ENCODE data around the gene DACT2. TPM values are rescaled to one million over a fixed set of nuclear protein-coding genes. Genes with fewer than 3 reads are reported as not detected.
"Not testable (repeated sequence)": the region's sequence is repeated elsewhere in the genome, so short reads cannot be mapped to it uniquely, and the experiment has no call there.

DACT2 gene
- total RNA-seq, 2 experiments from 2014 or later, result 0.10 TPM; not detected in 1

- no peak for DNase-seq
- H3K4me1 Mint-ChIP-seq, result no peaks in the 10 kb centered on the region
- no peak overlapping the region for H3K4me3 Mint-ChIP-seq
- no peak overlapping the region for H3K27ac Mint-ChIP-seq
- no peaks in the 10 kb centered on the region for H3K36me3 Mint-ChIP-seq (ENCODE audit: low read depth)
- ChIA-PET CTCF (interaction anchor here (0.8 kb wide), 1 partner anchor 9 kb away, joined by 3 read pairs; no protein-coding TSS in a partner anchor), POLR2A (no interaction called here)
- H3K27me3 Mint-ChIP-seq, result peaks cover 2% of the 10 kb centered on the region
- H3K9me3 Mint-ChIP-seq, result no peaks in the 10 kb centered on the region
Measured at GRCh38 chr6:168300975-168301647, 18.5 kb downstream of the DACT2 start.

DNA sequence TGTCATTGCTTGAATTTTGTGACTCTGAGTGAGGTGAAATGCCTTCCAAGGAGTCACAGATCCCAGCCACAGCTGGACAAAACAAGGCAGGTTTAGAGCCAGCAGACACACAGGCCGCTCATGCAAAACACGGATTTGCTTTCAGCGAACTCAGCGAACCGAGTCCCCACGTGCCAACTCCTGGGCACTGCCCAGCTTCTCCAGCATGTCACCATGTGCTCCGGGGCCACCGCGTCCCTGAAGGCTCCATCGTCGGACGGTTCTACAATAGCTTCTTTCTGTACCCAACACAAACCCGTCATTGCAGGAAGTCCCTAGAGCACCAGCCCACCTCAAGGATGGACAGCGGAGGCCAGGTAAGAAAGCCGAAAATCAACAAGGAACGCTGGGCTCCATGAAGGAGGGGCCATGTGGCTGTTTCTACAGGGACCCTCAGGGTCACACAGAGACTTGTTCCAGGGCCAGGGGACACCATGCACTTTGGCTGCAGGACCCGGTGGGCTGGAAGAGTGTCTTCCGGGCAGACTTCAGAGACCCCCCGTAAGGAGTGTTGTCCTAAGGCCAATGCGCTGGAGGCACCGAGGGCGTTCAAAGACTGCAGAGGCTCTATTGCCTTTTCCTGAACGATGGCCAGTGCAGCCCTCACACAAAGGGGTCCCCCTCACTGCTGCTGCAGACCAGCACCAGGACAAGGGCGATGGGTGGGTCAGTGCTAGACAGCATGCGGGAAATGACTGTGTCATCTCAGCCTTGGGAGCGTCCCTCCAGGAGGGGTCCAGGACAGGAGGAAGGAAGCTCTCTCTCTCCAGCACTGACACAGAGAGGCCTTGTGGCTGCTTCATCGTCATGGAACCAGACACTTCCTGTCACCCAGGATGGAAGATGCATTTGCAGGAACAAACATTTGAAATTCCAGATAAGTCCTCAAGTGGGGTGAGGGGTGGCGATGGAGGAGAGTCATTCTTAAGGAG lies 19.8 kb downstream of the DACT2 start:
- CTCF ChIA-PET, result interaction anchor here (1.4 kb wide), 1 partner anchor 12 kb away, joined by 3 read pairs; no protein-coding TSS in a partner anchor
- no peak overlapping the region for H3K27ac Mint-ChIP-seq
- H3K36me3 Mint-ChIP-seq (ENCODE audit: low read depth), result no peaks in the 10 kb centered on the region
- no peak for DNase-seq
- peaks cover 2% of the 10 kb centered on the region for H3K27me3 Mint-ChIP-seq
- H3K9me3 Mint-ChIP-seq, result no peaks in the 10 kb centered on the region
- H3K4me1 Mint-ChIP-seq, result no peaks in the 10 kb centered on the region
- H3K4me3 Mint-ChIP-seq, result no peak overlapping the region
- POLR2A ChIA-PET, result no interaction called here

DNA sequence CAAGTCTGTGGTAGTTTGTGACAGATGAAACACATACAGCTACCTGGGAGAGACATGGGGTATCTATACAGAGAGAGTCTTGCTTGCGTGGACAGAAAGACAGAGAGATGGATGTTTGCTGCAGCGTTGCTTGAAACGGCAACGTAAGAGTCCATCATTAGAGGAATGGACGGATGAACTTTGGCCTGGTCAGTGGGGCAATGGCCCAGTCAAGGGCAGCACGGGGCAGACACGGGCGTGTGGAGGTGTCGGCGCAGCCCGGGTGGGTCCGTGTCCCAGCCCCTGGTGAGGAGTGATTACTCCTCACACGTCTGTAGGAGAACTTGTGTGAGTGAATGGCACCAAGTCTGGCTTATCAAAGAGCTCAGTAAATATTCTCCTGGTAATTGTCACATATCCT lies 21.9 kb downstream of the DACT2 start:
- CTCF ChIA-PET, result no interaction called here
- H3K4me1 Mint-ChIP-seq, result no peaks in the 10 kb centered on the region
- H3K27me3 Mint-ChIP-seq, result peaks cover 2% of the 10 kb centered on the region
- H3K36me3 Mint-ChIP-seq (ENCODE audit: low read depth), result no peaks in the 10 kb centered on the region
- POLR2A ChIA-PET, result no interaction called here
- H3K27ac Mint-ChIP-seq, result no peak overlapping the region
- DNase-seq, result no peak
- H3K4me3 Mint-ChIP-seq, result no peak overlapping the region
- H3K9me3 Mint-ChIP-seq, result no peaks in the 10 kb centered on the region

GRCh38 chr6:168294901-168295300 lies 24.7 kb downstream of the DACT2 start:
- Mint-ChIP-seq H3K27me3 (no peaks in the 10 kb centered on the region), H3K4me1 (no peaks in the 10 kb centered on the region), H3K9me3 (no peaks in the 10 kb centered on the region), H3K27ac (no peak overlapping the region), H3K4me3 (no peak overlapping the region), H3K36me3 (ENCODE audit: low read depth) (no peaks in the 10 kb centered on the region)
- CTCF ChIA-PET, result no interaction called here
- POLR2A ChIA-PET, result no interaction called here
- no peak for DNase-seq

DNA sequence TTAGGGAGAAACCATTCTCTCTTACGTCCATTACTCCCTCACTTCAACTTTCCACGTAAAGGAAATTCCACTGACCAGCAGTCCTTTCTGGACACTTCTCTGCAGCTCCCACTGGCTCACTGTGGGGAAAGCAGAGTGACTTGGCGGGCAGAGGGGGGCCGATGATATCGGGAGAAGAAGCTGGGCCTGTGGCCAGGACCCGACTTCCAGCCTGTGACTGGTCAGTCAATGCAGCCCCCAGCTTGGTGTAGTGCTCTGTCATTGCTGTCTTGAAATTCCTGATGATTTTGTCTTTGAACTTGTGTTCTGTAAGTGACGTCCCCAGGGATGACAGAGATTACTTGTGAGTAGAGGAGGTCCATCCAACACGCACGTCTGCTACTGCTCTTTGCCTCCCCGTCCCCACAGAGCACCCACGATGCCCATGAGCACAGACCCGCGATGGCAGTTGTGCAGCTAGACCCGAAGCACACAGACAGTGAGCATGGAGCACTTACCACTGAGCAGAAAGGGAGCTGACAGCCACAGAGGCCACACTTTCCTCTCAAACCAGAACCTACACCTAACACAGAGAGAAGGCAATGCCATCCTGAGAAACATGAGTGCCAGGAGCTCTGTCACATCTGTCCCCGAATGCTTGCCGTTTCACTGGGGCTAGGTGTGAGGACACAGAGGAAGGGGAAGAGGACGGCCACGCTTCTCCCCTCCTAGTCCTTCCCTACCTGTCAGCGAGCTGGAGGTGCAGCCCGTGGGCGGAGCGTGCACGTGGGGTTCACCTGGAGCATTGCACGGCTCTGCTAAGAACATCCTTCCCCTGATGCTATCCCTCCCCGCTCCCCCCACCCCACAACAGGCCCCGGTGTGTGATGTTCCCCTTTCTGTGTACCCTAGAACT lies 25.7 kb downstream of the DACT2 start:
- Mint-ChIP-seq H3K4me3 (no peak overlapping the region), H3K27me3 (no peaks in the 10 kb centered on the region), H3K9me3 (no peaks in the 10 kb centered on the region), H3K4me1 (no peaks in the 10 kb centered on the region), H3K36me3 (ENCODE audit: low read depth) (no peaks in the 10 kb centered on the region), H3K27ac (no peak overlapping the region)
- DNase-seq, result no peak
- POLR2A ChIA-PET, result no interaction called here
- CTCF ChIA-PET, result no interaction called here

DNA sequence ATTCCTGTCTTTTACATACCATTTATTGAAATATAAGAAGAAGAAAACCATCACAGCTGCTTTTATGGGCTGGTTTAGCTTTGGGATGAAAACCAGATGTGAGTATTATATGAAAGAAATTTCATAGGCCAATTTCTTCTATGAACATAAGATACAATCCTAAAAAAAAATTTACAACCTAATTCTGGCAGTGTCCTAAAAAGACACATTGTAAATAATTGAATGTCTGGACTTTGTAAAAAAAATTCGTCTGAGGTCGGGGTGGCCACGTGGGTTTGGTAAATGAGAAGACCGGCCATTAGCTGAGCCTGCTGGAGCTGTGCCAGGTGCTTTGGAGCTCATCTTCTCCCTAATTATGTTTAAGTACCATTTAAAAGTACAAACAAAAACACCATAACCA lies 26.8 kb downstream of the DACT2 start:
- DNase-seq, result no peak
- CTCF ChIA-PET, result interaction anchor here (1.0 kb wide), 1 partner anchor 9 kb away, joined by 3 read pairs; no protein-coding TSS in a partner anchor
- H3K9me3 Mint-ChIP-seq, result no peaks in the 10 kb centered on the region
- H3K4me1 Mint-ChIP-seq, result peaks cover 3% of the 10 kb centered on the region
- POLR2A ChIA-PET, result no interaction called here
- no peak overlapping the region for H3K27ac Mint-ChIP-seq
- H3K36me3 Mint-ChIP-seq (ENCODE audit: low read depth), result no peaks in the 10 kb centered on the region
- H3K4me3 Mint-ChIP-seq, result no peak overlapping the region
- H3K27me3 Mint-ChIP-seq, result no peaks in the 10 kb centered on the region

DNA sequence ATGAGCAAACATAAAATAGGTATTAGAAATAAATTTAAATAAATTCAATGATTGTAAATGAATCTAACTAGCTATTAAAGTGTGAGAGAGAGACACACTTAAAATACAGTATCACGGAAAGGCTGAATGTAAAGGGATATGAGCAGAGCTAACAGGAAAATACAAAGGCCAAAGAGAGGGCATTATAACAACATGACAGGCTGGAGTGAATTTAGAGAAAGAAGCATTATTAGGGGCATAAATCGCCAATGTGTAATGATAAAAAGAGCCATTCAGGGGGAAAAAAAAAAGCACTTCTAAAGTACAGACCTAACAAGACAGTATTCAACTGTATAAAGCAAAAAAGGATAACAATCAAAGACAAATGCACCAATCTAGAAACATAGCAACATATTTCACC lies 28.1 kb downstream of the DACT2 start:
- Mint-ChIP-seq H3K27ac (no peak overlapping the region), H3K9me3 (no peaks in the 10 kb centered on the region), H3K36me3 (ENCODE audit: low read depth) (no peaks in the 10 kb centered on the region), H3K27me3 (no peaks in the 10 kb centered on the region), H3K4me1 (peaks cover 4% of the 10 kb centered on the region), H3K4me3 (no peak overlapping the region)
- ChIA-PET CTCF (no interaction called here), POLR2A (no interaction called here)
- no peak for DNase-seq

DNA sequence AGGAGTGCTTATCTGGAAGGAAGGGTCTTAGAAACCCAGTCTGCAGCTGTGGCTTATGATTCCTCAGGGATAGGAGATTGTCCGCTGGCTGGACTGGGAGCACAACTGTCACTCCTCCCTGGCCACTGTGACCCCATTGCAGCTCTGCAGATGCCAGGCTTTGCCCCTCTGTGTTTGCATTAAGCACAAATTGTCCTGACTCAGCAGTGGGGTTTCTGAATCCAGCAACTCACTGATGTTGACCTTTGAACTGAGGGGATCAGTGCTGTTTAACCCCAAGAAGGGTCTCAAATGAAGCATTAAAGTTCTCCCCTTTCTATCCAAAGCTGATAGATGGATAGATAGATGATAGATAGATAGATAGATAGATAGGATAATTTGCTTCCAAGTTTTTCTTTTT lies 29.5 kb downstream of the DACT2 start:
- peaks cover 4% of the 10 kb centered on the region for H3K4me1 Mint-ChIP-seq
- H3K9me3 Mint-ChIP-seq, result no peaks in the 10 kb centered on the region
- H3K36me3 Mint-ChIP-seq (ENCODE audit: low read depth), result no peaks in the 10 kb centered on the region
- H3K27ac Mint-ChIP-seq, result no peak overlapping the region
- CTCF ChIA-PET, result no interaction called here
- no peak overlapping the region for H3K4me3 Mint-ChIP-seq
- POLR2A ChIA-PET, result no interaction called here
- no peaks in the 10 kb centered on the region for H3K27me3 Mint-ChIP-seq
- no peak for DNase-seq

GRCh38 chr6:168289571-168289962 lies 30.0 kb downstream of the DACT2 start:
- no peaks in the 10 kb centered on the region for H3K9me3 Mint-ChIP-seq
- H3K4me3 Mint-ChIP-seq, result no peak overlapping the region
- no peak overlapping the region for H3K27ac Mint-ChIP-seq
- no peaks in the 10 kb centered on the region for H3K36me3 Mint-ChIP-seq (ENCODE audit: low read depth)
- no peak for DNase-seq
- peaks cover 4% of the 10 kb centered on the region for H3K4me1 Mint-ChIP-seq
- ChIA-PET CTCF (no interaction called here), POLR2A (no interaction called here)
- H3K27me3 Mint-ChIP-seq, result no peaks in the 10 kb centered on the region

DNA sequence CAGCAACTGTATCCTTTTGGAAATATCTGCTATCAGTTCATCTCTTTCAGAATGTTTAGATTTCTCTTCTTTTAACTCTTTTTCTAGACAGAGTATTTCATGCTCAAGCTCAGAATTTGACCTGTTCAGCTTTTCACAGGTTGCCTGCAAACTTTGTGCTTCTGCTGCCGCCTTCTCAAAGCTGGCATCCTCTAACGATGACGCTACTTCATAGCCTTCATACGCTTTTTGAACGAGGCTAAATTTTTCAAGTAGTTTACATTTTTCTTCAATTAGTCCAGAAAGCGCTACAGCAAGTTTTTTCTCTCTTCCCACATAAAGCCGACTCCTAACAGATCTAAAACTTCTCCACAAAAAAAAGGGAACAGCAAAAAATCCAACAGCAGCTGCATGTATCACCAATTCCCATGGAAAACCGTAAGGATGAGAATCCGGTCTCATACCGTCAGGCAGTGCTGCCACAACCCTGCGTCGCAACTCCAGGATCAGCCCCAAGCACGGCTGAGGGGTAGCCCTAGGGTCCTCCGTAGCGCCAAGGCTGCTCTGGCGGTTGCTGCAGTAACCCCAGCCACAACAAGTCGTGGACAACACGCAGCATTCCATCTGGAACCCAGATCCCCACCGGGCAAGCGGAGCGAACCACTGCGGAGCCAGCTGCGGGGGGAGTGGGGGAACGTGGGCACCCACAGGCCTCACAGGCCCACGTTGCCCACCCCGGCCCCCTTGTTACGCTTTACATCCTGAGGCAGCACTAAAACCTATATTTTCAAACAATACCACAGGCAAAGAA lies 30.6 kb downstream of the DACT2 start:
- Mint-ChIP-seq H3K27ac (no peak overlapping the region), H3K4me3 (no peak overlapping the region), H3K9me3 (no peaks in the 10 kb centered on the region), H3K27me3 (no peaks in the 10 kb centered on the region), H3K36me3 (ENCODE audit: low read depth) (no peaks in the 10 kb centered on the region), H3K4me1 (peaks cover 4% of the 10 kb centered on the region)
- DNase-seq, result no peak
- ChIA-PET POLR2A (no interaction called here), CTCF (no interaction called here)

GRCh38 chr6:168287460-168287859 lies 32.1 kb downstream of the DACT2 start:
- POLR2A ChIA-PET, result interaction anchor here (0.7 kb wide), 1 partner anchor 255 kb away, joined by 3 read pairs; no protein-coding TSS in a partner anchor
- H3K27ac Mint-ChIP-seq, H3K4me3 Mint-ChIP-seq: not testable (repeated sequence)

GRCh38 chr6:168286771-168287446 lies 32.7 kb downstream of the DACT2 start:
- not testable (repeated sequence) for H3K27ac Mint-ChIP-seq; DNase-seq; H3K36me3 Mint-ChIP-seq (ENCODE audit: low read depth); H3K27me3 Mint-ChIP-seq; H3K4me3 Mint-ChIP-seq; H3K4me1 Mint-ChIP-seq; H3K9me3 Mint-ChIP-seq
- ChIA-PET POLR2A (interaction anchor here (0.7 kb wide), 1 partner anchor 254 kb away, joined by 3 read pairs; no protein-coding TSS in a partner anchor), CTCF (interaction anchor here (1.0 to 1.5 kb wide), 2 partner anchors 12 to 15 kb away, joined by 3 read pairs; no protein-coding TSS in a partner anchor)

More at GRCh38 chr6:168287460-168287859, 32.1 kb downstream of the DACT2 start:
- not testable (repeated sequence) for H3K36me3 Mint-ChIP-seq (ENCODE audit: low read depth); H3K27me3 Mint-ChIP-seq; H3K4me1 Mint-ChIP-seq; DNase-seq; H3K9me3 Mint-ChIP-seq
- CTCF ChIA-PET, result interaction anchor here (1.0 to 1.5 kb wide), 2 partner anchors 12 to 15 kb away, joined by 3 read pairs; no protein-coding TSS in a partner anchor

All from activated CD4-positive, alpha-beta T cell treated with anti-CD3 and anti-CD28 coated beads, Interleukin-2, amount 10 ng/mL, durations not matched to agents 7 days and 5 days (primary cell).